Measurements from ENCODE around the gene NDUFAF5.

The NDUFAF5 gene

GRCh38 chr20:13857304-13857703 is 72.5 kb downstream of the NDUFAF5 start:
- no peak overlapping the region for H3K27ac ChIP-seq (ENCODE audit: low read depth, low read length)
- H3K4me2 ChIP-seq (ENCODE audit: low read depth, low read length, poor library complexity, severe bottlenecking): no peak overlapping the region
- no peaks in the 10 kb centered on the region for H3K9me2 ChIP-seq (replicated peaks; ENCODE audit: insufficient read depth, low read length)
- H3K27me3 ChIP-seq (ENCODE audit: low read length): no peaks in the 10 kb centered on the region
- no peak for TF ChIP-seq EZH2phosphoT487 (conservative IDR thresholded peaks at IDR 0.05; ENCODE audit: low read length)
- TF ChIP-seq CTCF (IDR thresholded peaks at IDR 0.05; ENCODE audit: insufficient read depth, low read length, poor library complexity, severe bottlenecking): no peak
- H4K20me1 ChIP-seq (ENCODE audit: low read depth, low read length): no peaks in the 10 kb centered on the region
- H3K9ac ChIP-seq (ENCODE audit: low read length): no peak overlapping the region
- H3K36me3 ChIP-seq (ENCODE audit: low read length): no peaks in the 10 kb centered on the region
- no peaks in the 10 kb centered on the region for H3K9me3 ChIP-seq (ENCODE audit: insufficient read depth, low read length)
- H2AFZ ChIP-seq (ENCODE audit: low read depth, low read length, severe bottlenecking): no peak overlapping the region
- H3K4me3 ChIP-seq (ENCODE audit: insufficient read depth, low read length, poor library complexity, severe bottlenecking): no peak overlapping the region
- no peaks in the 10 kb centered on the region for H3K79me2 ChIP-seq (ENCODE audit: insufficient read depth, low read length)
- H3F3A ChIP-seq (ENCODE audit: insufficient read depth): no peaks in the 10 kb centered on the region

GRCh38 chr20:13857961-13858360 is 73.1 kb downstream of the NDUFAF5 start:
- Histone ChIP-seq H3K27me3 (ENCODE audit: low read length) (no peaks in the 10 kb centered on the region), H3K9me3 (ENCODE audit: insufficient read depth, low read length) (no peaks in the 10 kb centered on the region), H2AFZ (ENCODE audit: low read depth, low read length, severe bottlenecking) (no peak overlapping the region), H3K79me2 (ENCODE audit: insufficient read depth, low read length) (no peaks in the 10 kb centered on the region), H4K20me1 (ENCODE audit: low read depth, low read length) (no peaks in the 10 kb centered on the region), H3F3A (ENCODE audit: insufficient read depth) (no peaks in the 10 kb centered on the region), H3K27ac (ENCODE audit: low read depth, low read length) (no peak overlapping the region), H3K9ac (ENCODE audit: low read length) (no peak overlapping the region), H3K4me3 (ENCODE audit: insufficient read depth, low read length, poor library complexity, severe bottlenecking) (no peak overlapping the region), H3K9me2 (replicated peaks; ENCODE audit: insufficient read depth, low read length) (no peaks in the 10 kb centered on the region), H3K36me3 (ENCODE audit: low read length) (no peaks in the 10 kb centered on the region), H3K4me2 (ENCODE audit: low read depth, low read length, poor library complexity, severe bottlenecking) (no peak overlapping the region)
- TF ChIP-seq CTCF (IDR thresholded peaks at IDR 0.05; ENCODE audit: insufficient read depth, low read length, poor library complexity, severe bottlenecking) (no peak), EZH2phosphoT487 (conservative IDR thresholded peaks at IDR 0.05; ENCODE audit: low read length) (no peak)

- no peaks in the 10 kb centered on the region for H3K9me2 ChIP-seq (replicated peaks; ENCODE audit: insufficient read depth, low read length)
- no peak overlapping the region for H3K4me2 ChIP-seq (ENCODE audit: low read depth, low read length, poor library complexity, severe bottlenecking)
- H3K9me3 ChIP-seq (ENCODE audit: insufficient read depth, low read length): no peaks in the 10 kb centered on the region
- no peak overlapping the region for H2AFZ ChIP-seq (ENCODE audit: low read depth, low read length, severe bottlenecking)
- H3K36me3 ChIP-seq (ENCODE audit: low read length): no peaks in the 10 kb centered on the region
- no peaks in the 10 kb centered on the region for H3K79me2 ChIP-seq (ENCODE audit: insufficient read depth, low read length)
- no peak overlapping the region for H3K4me3 ChIP-seq (ENCODE audit: insufficient read depth, low read length, poor library complexity, severe bottlenecking)
- no peak overlapping the region for H3K9ac ChIP-seq (ENCODE audit: low read length)
- H3K27ac ChIP-seq (ENCODE audit: low read depth, low read length): no peak overlapping the region
- no peaks in the 10 kb centered on the region for H3F3A ChIP-seq (ENCODE audit: insufficient read depth)
- TF ChIP-seq CTCF (IDR thresholded peaks at IDR 0.05; ENCODE audit: insufficient read depth, low read length, poor library complexity, severe bottlenecking) (no peak), EZH2phosphoT487 (conservative IDR thresholded peaks at IDR 0.05; ENCODE audit: low read length) (no peak)
- H4K20me1 ChIP-seq (ENCODE audit: low read depth, low read length): no peaks in the 10 kb centered on the region
- no peaks in the 10 kb centered on the region for H3K27me3 ChIP-seq (ENCODE audit: low read length)
Measured at GRCh38 chr20:13858439-13858838, 73.6 kb downstream of the NDUFAF5 start.

Measured in SU-DHL-6 (cell line).